Measurements from ENCODE around the gene ZBTB37. TPM values are rescaled to one million over a fixed set of nuclear protein-coding genes. Genes with fewer than 3 reads are reported as not detected.

The ZBTB37 gene
- total and polyA plus RNA-seq, 9 of the 15 experiments (the other 6 are each of a cell fraction or from before 2014, with no cell fraction given) = 1.3 to 13.9 (median 5.4) TPM

- no peak for TF ChIP-seq ELK3 (CRISPR knock-in tag; IDR thresholded peaks at IDR 0.05)
- TF ChIP-seq TCFL5 (CRISPR knock-in tag; conservative IDR thresholded peaks at IDR 0.05) = no peak
- no peak for TF ChIP-seq PREB (CRISPR knock-in tag; IDR thresholded peaks at IDR 0.05)
- TF ChIP-seq COPS2 (conservative IDR thresholded peaks at IDR 0.05) = no peak
- 0 out of 2 replicates have a peak, but pooled peaks have one; percentile 9 for TF ChIP-seq ZNF444 (CRISPR knock-in tag; IDR thresholded peaks at IDR 0.05)
- no peak for TF ChIP-seq CTBP1 (IDR thresholded peaks at IDR 0.05; ENCODE audit: borderline replicate concordance)
- TF ChIP-seq ZBTB40 (IDR thresholded peaks at IDR 0.05) = no peak
- no peak for TF ChIP-seq ZBTB40 (CRISPR knock-in tag; IDR thresholded peaks at IDR 0.05)
- TF ChIP-seq TAF9B (IDR thresholded peaks at IDR 0.05; ENCODE audit: partially characterized antibody) = no peak
- no peak for TF ChIP-seq BRF1 (IDR thresholded peaks at IDR 0.05; ENCODE audit: borderline replicate concordance, extremely low read depth, insufficient read length)
- no peak for TF ChIP-seq KDM5B (IDR thresholded peaks at IDR 0.05; ENCODE audit: insufficient replicate concordance, low read depth, low read length)
- no peak for TF ChIP-seq SAFB2 (IDR thresholded peaks at IDR 0.05; ENCODE audit: borderline replicate concordance, low read depth, low read length, severe bottlenecking)
- TF ChIP-seq ZNF282 (CRISPR knock-in tag; IDR thresholded peaks at IDR 0.05) = no peak
- no peak for TF ChIP-seq MEF2D (tag; conservative IDR thresholded peaks at IDR 0.05; ENCODE audit: low read depth)
- TF ChIP-seq SNIP1 (IDR thresholded peaks at IDR 0.05; ENCODE audit: low read depth) = no peak
- TF ChIP-seq ZFP1 (CRISPR knock-in tag; IDR thresholded peaks at IDR 0.05) = no peak
- TF ChIP-seq ZNF445 (CRISPR knock-in tag; IDR thresholded peaks at IDR 0.05; ENCODE audit: low read depth) = peak; percentile 82; the same call in 1 of the 2 replicates
Measured at GRCh38 chr1:173863224-173864161, 4.7 kb upstream of the ZBTB37 start (continued).

Data from K562 (cell line).